Measurements from ENCODE around the gene TSPAN14. TPM values are rescaled to one million over a fixed set of nuclear protein-coding genes. Genes with fewer than 3 reads are reported as not detected.

TSPAN14 gene
- total RNA-seq, 1 experiment from 2014 or later = 46.9 TPM

GRCh38 chr10:80436446-80437098, 17.5 kb upstream of the TSPAN14 start:
- no peak overlapping the region for H3K27ac Mint-ChIP-seq (ENCODE audit: low read depth, unreplicated experiment)
- ChIA-PET CTCF (interaction anchor here (2.2 to 9.0 kb wide), 2 partner anchors 8 to 55 kb away, joined by 14 to 219 read pairs; no protein-coding TSS in a partner anchor), POLR2A (interaction anchor here (0.6 to 0.9 kb wide), 2 partner anchors 67 to 912 kb away, joined by 3 read pairs; no protein-coding TSS in a partner anchor)
- no peak for DNase-seq (ENCODE audit: unreplicated experiment)
- H3K27me3 Mint-ChIP-seq (ENCODE audit: insufficient read depth, unreplicated experiment) = no peaks in the 10 kb centered on the region
- no peak for TF ChIP-seq CTCF (IDR thresholded peaks at IDR 0.05; ENCODE audit: unreplicated experiment)
- H3K4me3 Mint-ChIP-seq (ENCODE audit: unreplicated experiment) = no peak overlapping the region
- intact Hi-C loops (cut with micrococcal nuclease) = no loop called here
- no peaks in the 10 kb centered on the region for H3K36me3 Mint-ChIP-seq (ENCODE audit: insufficient read depth, unreplicated experiment)
- BruUV-seq (replicated peaks) = no TSS peak
- no peaks in the 10 kb centered on the region for H3K4me1 Mint-ChIP-seq (ENCODE audit: insufficient read depth, unreplicated experiment)
- H3K9me3 Mint-ChIP-seq (ENCODE audit: unreplicated experiment) = no peaks in the 10 kb centered on the region

GRCh38 chr10:80437227-80437626, 16.9 kb upstream of the TSPAN14 start:
- Mint-ChIP-seq H3K4me3 (ENCODE audit: unreplicated experiment) (no peak overlapping the region), H3K9me3 (ENCODE audit: unreplicated experiment) (no peaks in the 10 kb centered on the region), H3K36me3 (ENCODE audit: insufficient read depth, unreplicated experiment) (no peaks in the 10 kb centered on the region), H3K27me3 (ENCODE audit: insufficient read depth, unreplicated experiment) (no peaks in the 10 kb centered on the region), H3K27ac (ENCODE audit: low read depth, unreplicated experiment) (no peak overlapping the region), H3K4me1 (ENCODE audit: insufficient read depth, unreplicated experiment) (no peaks in the 10 kb centered on the region)
- DNase-seq (ENCODE audit: unreplicated experiment) = no peak
- TF ChIP-seq CTCF (IDR thresholded peaks at IDR 0.05; ENCODE audit: unreplicated experiment) = no peak
- ChIA-PET POLR2A (no interaction called here), CTCF (interaction anchor here (9.0 kb wide), 1 partner anchor 55 kb away, joined by 219 read pairs; no protein-coding TSS in a partner anchor)
- no TSS peak for BruUV-seq (replicated peaks)
- intact Hi-C loops (cut with micrococcal nuclease) = no loop called here

GRCh38 chr10:80441831-80442230, 12.3 kb upstream of the TSPAN14 start:
- Mint-ChIP-seq H3K4me1 (ENCODE audit: insufficient read depth, unreplicated experiment) (peaks cover 10% of the 10 kb centered on the region), H3K36me3 (ENCODE audit: insufficient read depth, unreplicated experiment) (peaks cover 10% of the 10 kb centered on the region), H3K27me3 (ENCODE audit: insufficient read depth, unreplicated experiment) (no peaks in the 10 kb centered on the region), H3K27ac (ENCODE audit: low read depth, unreplicated experiment) (no peak overlapping the region), H3K4me3 (ENCODE audit: unreplicated experiment) (no peak overlapping the region), H3K9me3 (ENCODE audit: unreplicated experiment) (no peaks in the 10 kb centered on the region)
- ChIA-PET POLR2A (no interaction called here), CTCF (interaction anchor here (0.6 to 33.7 kb wide), 8 partner anchors 10 to 86 kb away, joined by 3 to 923 read pairs (median 5); partner anchors contain the start of genes DYDC1 and DYDC2)
- no peak for TF ChIP-seq CTCF (IDR thresholded peaks at IDR 0.05; ENCODE audit: unreplicated experiment)
- no TSS peak for BruUV-seq (replicated peaks)
- DNase-seq (ENCODE audit: unreplicated experiment) = no peak
- intact Hi-C loops (cut with micrococcal nuclease) = no loop called here

- intact Hi-C loops (cut with micrococcal nuclease) = loop anchor here (1.0 kb wide), 1 partner anchor 60 kb away; no protein-coding TSS in a partner anchor
- H3K36me3 Mint-ChIP-seq (ENCODE audit: insufficient read depth, unreplicated experiment) = peaks cover 13% of the 10 kb centered on the region
- no peaks in the 10 kb centered on the region for H3K9me3 Mint-ChIP-seq (ENCODE audit: unreplicated experiment)
- H3K4me1 Mint-ChIP-seq (ENCODE audit: insufficient read depth, unreplicated experiment) = peaks cover 10% of the 10 kb centered on the region
- ChIA-PET CTCF (interaction anchor here (0.7 to 33.7 kb wide), 19 partner anchors 9 to 480 kb away, joined by 3 to 923 read pairs (median 12); no protein-coding TSS in a partner anchor), POLR2A (interaction anchor here (1.0 kb wide), 1 partner anchor 60 kb away, joined by 3 read pairs; no protein-coding TSS in a partner anchor)
- no TSS peak for BruUV-seq (replicated peaks)
- H3K27me3 Mint-ChIP-seq (ENCODE audit: insufficient read depth, unreplicated experiment) = no peaks in the 10 kb centered on the region
- H3K27ac Mint-ChIP-seq (ENCODE audit: low read depth, unreplicated experiment) = no peak overlapping the region
- H3K4me3 Mint-ChIP-seq (ENCODE audit: unreplicated experiment) = no peak overlapping the region
- no peak for TF ChIP-seq CTCF (IDR thresholded peaks at IDR 0.05; ENCODE audit: unreplicated experiment)
- no peak for DNase-seq (ENCODE audit: unreplicated experiment)
Measured at GRCh38 chr10:80442879-80443278, 11.2 kb upstream of the TSPAN14 start.
